ENCODE results near the gene CTU2. TPM values are rescaled to one million over a fixed set of nuclear protein-coding genes. Genes with fewer than 3 reads are reported as not detected.

Gene CTU2
- polyA plus RNA-seq, 2 donors = 10.4 to 11.0 TPM

DNA sequence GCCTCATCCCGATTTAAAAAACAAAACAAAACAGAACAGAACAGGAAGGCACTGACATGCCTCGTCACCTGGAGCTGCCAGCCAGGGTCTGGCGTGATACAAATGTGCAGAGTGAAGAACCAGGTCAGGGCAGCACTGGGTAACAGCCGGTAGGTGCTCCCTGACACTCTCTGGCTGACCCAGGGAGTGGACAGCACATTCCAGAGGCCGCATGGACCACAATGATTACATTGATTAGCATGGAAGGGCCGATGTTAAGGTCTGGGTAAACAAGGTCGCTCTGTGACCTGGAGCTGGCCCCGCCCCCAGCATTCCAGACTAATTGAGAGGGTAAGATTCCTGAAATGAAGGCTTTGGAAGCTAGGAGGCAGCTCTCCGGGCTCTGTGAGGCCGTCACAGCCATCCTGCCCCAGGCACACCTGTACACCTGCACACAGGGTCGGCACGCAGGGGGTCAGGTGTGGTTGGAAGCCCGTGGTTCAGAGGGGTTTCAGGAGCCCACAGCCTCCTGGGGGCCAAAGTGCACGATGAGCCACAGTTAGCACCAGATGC, 57.3 kb downstream of the CTU2 start:
- H3K27me3 ChIP-seq (ENCODE audit: control insufficient read depth in 1 of 2, insufficient read depth in 2 of 2, low read length in 2 of 2) = no peaks in the 10 kb centered on the region
- H3K36me3 ChIP-seq (ENCODE audit: control insufficient read depth in 2 of 2, insufficient read depth in 2 of 2, low read length in 1 of 2) = peaks cover 0 to 14% of the 10 kb centered on the region in 2 donors
- WGBS, 2 donors = 66 to 71% methylated on average over 14 of the region's 14 CpGs
- H3K9me3 ChIP-seq (ENCODE audit: control insufficient read depth in 2 of 2, insufficient read depth in 1 of 2, low read depth in 1 of 2, low read length in 1 of 2) = no peaks in the 10 kb centered on the region
- no peak overlapping the region for H3K4me3 ChIP-seq (ENCODE audit: low read depth in 1 of 2, low read length in 2 of 2)
- peak overlapping the region in 1 of 2 donors; percentile 2 for H3K27ac ChIP-seq (ENCODE audit: low read depth in 2 of 2, low read length in 1 of 2)
- H3K4me1 ChIP-seq (ENCODE audit: control insufficient read depth in 2 of 2, insufficient read depth in 2 of 2, low read length in 1 of 2) = peaks cover 17 to 47% of the 10 kb centered on the region in 2 donors

DNA sequence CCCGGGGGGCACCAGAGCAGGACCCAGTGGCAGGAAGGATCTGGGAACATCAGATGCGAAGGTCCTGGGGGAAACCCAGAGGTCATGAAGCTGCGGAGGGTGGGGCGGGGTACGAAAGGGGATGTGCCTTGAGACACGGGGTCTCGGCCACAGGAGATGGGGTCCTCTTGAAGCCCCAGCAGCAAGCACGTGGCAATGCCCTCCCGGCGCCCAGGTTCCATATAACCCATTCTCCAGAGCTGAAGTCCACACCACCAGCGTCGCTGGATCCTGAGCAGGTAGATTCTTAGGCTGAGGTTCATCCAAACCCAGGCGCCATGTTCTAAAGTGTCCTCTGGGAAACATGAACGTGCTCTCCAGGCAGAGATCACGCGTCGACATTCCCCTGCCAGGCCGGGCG, 57.8 kb downstream of the CTU2 start:
- Histone ChIP-seq H3K4me3 (ENCODE audit: low read depth in 1 of 2, low read length in 2 of 2) (no peak overlapping the region), H3K9me3 (ENCODE audit: control insufficient read depth in 2 of 2, insufficient read depth in 1 of 2, low read depth in 1 of 2, low read length in 1 of 2) (no peaks in the 10 kb centered on the region), H3K27ac (ENCODE audit: low read depth in 2 of 2, low read length in 1 of 2) (no peak overlapping the region), H3K27me3 (ENCODE audit: control insufficient read depth in 1 of 2, insufficient read depth in 2 of 2, low read length in 2 of 2) (no peaks in the 10 kb centered on the region), H3K4me1 (ENCODE audit: control insufficient read depth in 2 of 2, insufficient read depth in 2 of 2, low read length in 1 of 2) (peaks cover 17 to 51% of the 10 kb centered on the region in 2 donors), H3K36me3 (ENCODE audit: control insufficient read depth in 2 of 2, insufficient read depth in 2 of 2, low read length in 1 of 2) (peaks cover 0 to 12% of the 10 kb centered on the region in 2 donors)
- 95 to 96% methylated on average over 19 of the region's 19 CpGs for WGBS, 2 donors

DNA sequence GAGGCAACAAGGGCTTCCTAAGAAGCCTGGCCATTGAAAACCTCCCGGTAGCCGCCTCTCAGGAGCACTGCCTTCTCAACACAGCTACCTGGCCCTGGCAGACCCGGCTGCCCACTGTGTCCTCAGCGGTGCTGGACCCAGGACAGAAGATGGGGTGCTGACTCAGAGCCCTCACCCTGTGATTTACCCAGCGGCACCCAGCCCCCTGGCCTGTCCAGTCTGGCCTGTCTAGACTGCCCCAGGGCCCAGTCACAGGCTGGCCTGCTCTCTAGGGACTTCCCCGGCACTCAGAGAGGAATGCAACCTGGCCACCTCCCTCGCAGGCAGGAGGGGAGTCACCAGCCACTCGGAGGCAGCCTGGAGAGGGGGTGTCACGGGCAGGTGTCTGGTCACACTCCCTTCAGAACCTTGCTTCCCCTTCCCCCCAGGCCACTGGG, 58.6 kb downstream of the CTU2 start:
- peak overlapping the region in 1 of 2 donors; percentile 28 for H3K27ac ChIP-seq (ENCODE audit: low read depth in 2 of 2, low read length in 1 of 2)

More for the DNA sequence above, 58.6 kb downstream of the CTU2 start:
- Histone ChIP-seq H3K27me3 (ENCODE audit: control insufficient read depth in 1 of 2, insufficient read depth in 2 of 2, low read length in 2 of 2) (no peaks in the 10 kb centered on the region), H3K36me3 (ENCODE audit: control insufficient read depth in 2 of 2, insufficient read depth in 2 of 2, low read length in 1 of 2) (peaks cover 0 to 11% of the 10 kb centered on the region in 2 donors), H3K4me3 (ENCODE audit: low read depth in 1 of 2, low read length in 2 of 2) (no peak overlapping the region), H3K9me3 (ENCODE audit: control insufficient read depth in 2 of 2, insufficient read depth in 1 of 2, low read depth in 1 of 2, low read length in 1 of 2) (no peaks in the 10 kb centered on the region), H3K4me1 (ENCODE audit: control insufficient read depth in 2 of 2, insufficient read depth in 2 of 2, low read length in 1 of 2) (peaks cover 23 to 54% of the 10 kb centered on the region in 2 donors)
- WGBS, 2 donors = 49 to 66% methylated on average over 9 of the region's 9 CpGs

Other genes with a start within 250 kb of the CTU2 start
- 10 to 100 TPM; 19.1 to 24.5 TPM for gene ZC3H18, start 136.1 kb upstream of the CTU2 start, polyA plus RNA-seq
- under 1 TPM; 0.07 to 0.59 TPM for gene IL17C, start 67.9 kb upstream of the CTU2 start, polyA plus RNA-seq
- 10 to 100 TPM; 58.5 to 67.8 TPM for gene CYBA, start 55.5 kb upstream of the CTU2 start, polyA plus RNA-seq
- 100 to 1,000 TPM in 1 of 2 donors, 10 to 100 TPM in 1; 92.5 to 149 TPM for gene MVD, start 43.4 kb upstream of the CTU2 start, polyA plus RNA-seq
- gene SNAI3, start 20.0 kb upstream of the CTU2 start, polyA plus RNA-seq = under 1 TPM; 0.24 to 0.28 TPM
- gene RNF166, start 95 bp upstream of the CTU2 start, polyA plus RNA-seq = 10 to 100 TPM in 1 of 2 donors, 1 to 10 TPM in 1; 5.2 to 11.7 TPM
- gene PIEZO1, start 78.7 kb downstream of the CTU2 start, polyA plus RNA-seq = 100 to 1,000 TPM; 102 to 172 TPM
- 1 to 10 TPM; 5.8 to 9.9 TPM for gene CDT1, start 97.3 kb downstream of the CTU2 start, polyA plus RNA-seq
- 100 to 1,000 TPM; 137 to 223 TPM for gene APRT, start 105.4 kb downstream of the CTU2 start, polyA plus RNA-seq
- 10 to 100 TPM; 10.7 to 20.4 TPM for gene GALNS, start 150.4 kb downstream of the CTU2 start, polyA plus RNA-seq
- 10 to 100 TPM; 42.8 to 44.1 TPM for gene TRAPPC2L, start 150.6 kb downstream of the CTU2 start, polyA plus RNA-seq
- gene PABPN1L, start 160.2 kb downstream of the CTU2 start, polyA plus RNA-seq = under 1 TPM; 0.04 to 0.14 TPM